GM23248 (cell line): Measurements from ENCODE around the gene SNX25. TPM values are rescaled to one million over a fixed set of nuclear protein-coding genes. Genes with fewer than 3 reads are reported as not detected.
"Not testable (repeated sequence)": the region's sequence is repeated elsewhere in the genome, so short reads cannot be mapped to it uniquely, and the experiment has no call there.

Experiments used
- DNase-seq: peaks from one replicate; pipeline ENCODE4 v3.0.0-alpha.2; 2015
- H2AFZ ChIP-seq: fragments of 200-600 bp; sonication (generic); 2 replicates; pipeline ENCODE4 v1.6.1; 2016; ENCODE audit warnings: antibody characterized with exemption
- H3F3A ChIP-seq: fragments of 200-600 bp; sonication (generic); 2 replicates; pipeline ENCODE4 v1.6.1; 2016; ENCODE audit warnings: mild to moderate bottlenecking, antibody characterized with exemption, mixed run types; ENCODE audit not compliant: insufficient read depth
- H3K27ac ChIP-seq: fragments of 200-600 bp; sonication (generic); 2 replicates; pipeline ENCODE4 v1.5.1; 2016; ENCODE audit warnings: mild to moderate bottlenecking
- H3K27me3 ChIP-seq: fragments of 200-600 bp; sonication (generic); replicated peaks from 2 replicates; pipeline ENCODE4 v1.6.1; 2016; ENCODE audit warnings: mild to moderate bottlenecking; ENCODE audit not compliant: insufficient read depth
- H3K36me3 ChIP-seq: fragments of 200-600 bp; sonication (generic); 2 replicates; pipeline ENCODE4 v1.6.1; 2016; ENCODE audit warnings: low read depth, mild to moderate bottlenecking
- H3K4me1 ChIP-seq: fragments of 200-600 bp; sonication (generic); 2 replicates; pipeline ENCODE4 v1.6.1; 2016; ENCODE audit warnings: mild to moderate bottlenecking; ENCODE audit not compliant: insufficient read depth
- H3K4me2 ChIP-seq: fragments of 200-600 bp; sonication (generic); one replicate; pipeline ENCODE4 v1.6.1; 2016; ENCODE audit warnings: mild to moderate bottlenecking; ENCODE audit not compliant: unreplicated experiment
- H3K4me3 ChIP-seq: fragments of 200-600 bp; sonication (generic); 2 replicates; pipeline ENCODE4 v1.5.1; 2016; ENCODE audit warnings: mild to moderate bottlenecking
- H3K79me2 ChIP-seq: fragments of 200-600 bp; sonication (generic); 2 replicates; pipeline ENCODE4 v1.6.1; 2016; ENCODE audit warnings: mild to moderate bottlenecking; ENCODE audit not compliant: insufficient read depth
- H3K9ac ChIP-seq: fragments of 200-600 bp; sonication (generic); 2 replicates; pipeline ENCODE4 v1.6.1; 2016; ENCODE audit warnings: mild to moderate bottlenecking
- H3K9me2 ChIP-seq: fragments of 200-600 bp; sonication (generic); 2 replicates; pipeline ENCODE4 v1.6.1; 2016; ENCODE audit warnings: mixed run types, mild to moderate bottlenecking, moderate library complexity; ENCODE audit not compliant: insufficient read depth
- H3K9me3 ChIP-seq: fragments of 200-600 bp; sonication (generic); one replicate; pipeline ENCODE4 v1.6.1; 2017; ENCODE audit warnings: low read depth
- H4K20me1 ChIP-seq: fragments of 200-600 bp; sonication (generic); 2 replicates; pipeline ENCODE4 v1.6.0; 2016; ENCODE audit not compliant: insufficient read depth
- EZH2 ChIP-seq: fragments of 200-600 bp; sonication (generic); IDR thresholded peaks from 2 replicates; pipeline ENCODE4 v1.6.1; 2018; ENCODE audit warnings: antibody characterized with exemption, mild to moderate bottlenecking; ENCODE audit not compliant: insufficient read depth, poor library complexity, severe bottlenecking
- EZH2phosphoT487 ChIP-seq: fragments of 200-600 bp; sonication (generic); IDR thresholded peaks from 2 replicates; pipeline ENCODE4 v1.6.1; 2018; ENCODE audit warnings: antibody characterized with exemption, moderate library complexity, mild to moderate bottlenecking, low read depth; ENCODE audit not compliant: insufficient read depth
- WGBS, 2 experiments: methylation state at CpG; one replicate each; pipeline ENCODE4 v1.1.6; 2015 to 2017; ENCODE audit warnings: low lambda C conversion rate in 2 of 2, low coverage in 1 of 2; ENCODE audit errors: missing lambda C conversion rate in 2 of 2; 5-methylcytosine and 5-hydroxymethylcytosine counted together
- in situ Hi-C: fragments of 300-500 bp; cut with MboI; formaldehyde crosslinking; loops from 2 replicates; pipeline ENCODE4 v1.15.0; 2020
- polyA plus RNA-seq: library from polyadenylated mRNA; unstranded; fragments of >200 nt; fragmentation: Nextera tagmentation; extraction: Ambion mirVana; gene quantifications from 2 replicates; pipeline ENCODE4 v1.2.1, GENCODE V29; 2016
- total RNA-seq: library from RNA; depleted of rRNA; stranded (reverse); fragments of >200 nt; shearing (Covaris generic); gene quantifications from 2 replicates; pipeline ENCODE4 v1.2.3, GENCODE V29; 2014

Gene SNX25
- total and polyA plus RNA-seq, 2 experiments from 2014 or later, result 8.2 to 50.0 TPM

GRCh38 chr4:185196437-185196836 lies 13.0 kb upstream of the SNX25 start:
- no peaks in the 10 kb centered on the region for H3K4me1 ChIP-seq
- in situ Hi-C loops, result no loop called here
- peaks cover 2% of the 10 kb centered on the region; the same call in 1 of the 2 replicates for H3F3A ChIP-seq
- no peak overlapping the region for H2AFZ ChIP-seq
- no peak overlapping the region for H3K4me2 ChIP-seq
- H3K27me3 ChIP-seq, result no peaks in the 10 kb centered on the region
- H4K20me1 ChIP-seq, result no peaks in the 10 kb centered on the region
- no peaks in the 10 kb centered on the region for H3K36me3 ChIP-seq
- TF ChIP-seq EZH2 (no peak), EZH2phosphoT487 (no peak)
- no peak overlapping the region for H3K9ac ChIP-seq
- no peak overlapping the region for H3K4me3 ChIP-seq
- H3K9me2 ChIP-seq, result no peaks in the 10 kb centered on the region
- no peak for DNase-seq
- no peaks in the 10 kb centered on the region for H3K9me3 ChIP-seq
- peaks cover 94% of the 10 kb centered on the region for H3K79me2 ChIP-seq
- WGBS, 2 experiments, result 94 to 100% methylated on average over 2 of the region's 2 CpGs
- no peak overlapping the region for H3K27ac ChIP-seq

GRCh38 chr4:185198189-185198588 lies 11.2 kb upstream of the SNX25 start:
- H3K27me3 ChIP-seq, H3K4me1 ChIP-seq, H2AFZ ChIP-seq, H3K36me3 ChIP-seq, H3K9me2 ChIP-seq, in situ Hi-C loops, H3K9ac ChIP-seq, DNase-seq, H3K9me3 ChIP-seq, H3K4me3 ChIP-seq, H4K20me1 ChIP-seq, H3K4me2 ChIP-seq, H3K27ac ChIP-seq: not testable (repeated sequence)
- WGBS, 2 experiments, result 97 to 99% methylated on average over 4 of the region's 4 CpGs
- Histone ChIP-seq H3K79me2 (peaks cover 92% of the 10 kb centered on the region), H3F3A (peaks cover 15% of the 10 kb centered on the region)

DNA sequence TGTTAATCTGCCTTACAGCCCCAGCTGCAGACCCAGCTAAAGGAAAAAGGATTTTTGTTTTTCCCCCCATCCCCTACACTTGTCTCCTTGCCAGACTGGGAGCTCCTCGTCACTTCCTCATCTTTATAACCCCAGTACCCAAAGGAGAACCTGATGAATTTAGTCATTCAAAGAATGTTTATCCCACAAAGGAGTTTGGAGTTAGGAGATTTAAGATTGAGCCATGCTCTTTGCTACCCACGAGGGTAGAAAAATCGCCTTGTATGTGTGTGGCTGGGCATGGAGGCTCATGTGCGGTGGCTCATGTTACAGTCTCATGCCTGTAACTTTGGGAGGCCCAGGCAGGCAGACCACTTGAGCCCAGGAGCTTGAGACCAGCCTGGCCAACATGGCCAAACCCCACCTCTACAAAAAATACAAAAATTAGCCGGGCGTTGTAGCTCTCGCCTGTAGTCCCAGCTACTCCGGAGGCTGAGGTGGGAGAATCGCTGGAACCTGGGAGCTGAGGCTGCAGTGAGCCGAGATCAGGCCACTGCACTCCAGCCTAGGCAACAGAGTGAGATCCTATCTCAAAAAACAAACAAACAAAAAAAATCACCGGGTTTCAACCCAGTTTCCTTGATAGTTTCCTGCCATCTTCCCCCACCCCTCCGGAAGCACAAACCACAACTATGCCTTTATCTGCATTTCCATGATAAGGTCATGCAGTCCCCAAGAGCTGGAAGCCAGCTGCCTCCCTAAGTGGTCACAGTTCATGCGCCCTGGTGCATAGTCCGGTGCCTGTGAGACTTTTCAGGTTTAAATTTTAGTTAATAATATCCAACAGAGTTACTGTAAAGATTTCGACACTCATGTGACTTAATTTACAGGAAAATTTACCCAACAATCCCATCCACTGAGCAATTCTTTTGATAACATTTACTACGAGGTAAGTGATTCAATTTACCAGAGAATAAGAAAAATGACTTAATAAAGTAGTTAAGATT lies 7.1 kb upstream of the SNX25 start:
- peak overlapping the region; percentile 92; the same call in 1 of the 2 replicates for H3K9ac ChIP-seq
- TF ChIP-seq EZH2 (no peak), EZH2phosphoT487 (no peak)

GRCh38 chr4:185202984-185203485 lies 6.4 kb upstream of the SNX25 start:
- Histone ChIP-seq H3K9ac (peak overlapping the region; percentile 92), H3K4me2 (peak overlapping the region; percentile 96), H3K4me3 (peak overlapping the region; percentile 88), H3K9me2 (no peaks in the 10 kb centered on the region), H3K79me2 (peaks cover 64% of the 10 kb centered on the region), H3K27ac (peak overlapping the region; percentile 81), H3K4me1 (peaks cover 18% of the 10 kb centered on the region), H2AFZ (peak overlapping the region; percentile 86), H3K36me3 (no peaks in the 10 kb centered on the region), H3K9me3 (no peaks in the 10 kb centered on the region), H3F3A (peaks cover 25% of the 10 kb centered on the region), H3K27me3 (no peaks in the 10 kb centered on the region), H4K20me1 (no peaks in the 10 kb centered on the region)
- DNase-seq, result no peak
- 64 to 69% methylated on average over 8 of the region's 8 CpGs for WGBS, 2 experiments
- in situ Hi-C loops, result no loop called here
- TF ChIP-seq EZH2phosphoT487, result no peak
- no peak for TF ChIP-seq EZH2

More for the DNA sequence above, 7.1 kb upstream of the SNX25 start:
- DNase-seq, result peak; percentile 30
- Histone ChIP-seq H3K27ac (peak overlapping the region; percentile 81), H3K36me3 (no peaks in the 10 kb centered on the region), H3K4me2 (peak overlapping the region; percentile 96), H3F3A (peaks cover 25% of the 10 kb centered on the region), H3K4me1 (peaks cover 18% of the 10 kb centered on the region), H3K4me3 (peak overlapping the region; percentile 88), H3K27me3 (no peaks in the 10 kb centered on the region), H3K9me3 (no peaks in the 10 kb centered on the region), H4K20me1 (no peaks in the 10 kb centered on the region), H2AFZ (peak overlapping the region; percentile 86; the same call in 1 of the 2 replicates), H3K79me2 (peaks cover 72% of the 10 kb centered on the region), H3K9me2 (no peaks in the 10 kb centered on the region)
- WGBS, 2 experiments, result 73 to 75% methylated on average over 16 of the region's 16 CpGs
- in situ Hi-C loops, result no loop called here
